ENCODE data around the gene MIF. TPM values are rescaled to one million over a fixed set of nuclear protein-coding genes. Genes with fewer than 3 reads are reported as not detected.

Gene MIF
- total RNA-seq (2022; extraction: Qiagen RNA extraction), result 487 to 986 TPM (median 932 TPM) in 5 replicates

GRCh38 chr22:23893945-23894709 is at the start of gene MIF:
TSS of gene MIF (plus strand) at chr22:23894383. CDS start at chr22:23894475, 92 bp downstream.

GRCh38 chr22:23857606-23858483 is 36.3 kb upstream of the MIF start, which contains the start of gene SLC2A11:
TSS of gene SLC2A11 (plus strand) at chr22:23857875. CDS start at chr22:23858000, 125 bp downstream.

Other genes with a start within 250 kb of the MIF start
- gene RGL4, start 203.4 kb upstream of the MIF start, total RNA-seq (2022; extraction: Qiagen RNA extraction), result not detected in 5 replicates
- gene ZNF70, start 143.3 kb upstream of the MIF start, total RNA-seq (2022; extraction: Qiagen RNA extraction), result 0.91 to 1.4 TPM (median 1.0 TPM) in 5 replicates
- 0.74 to 1.0 TPM (median 0.77 TPM) in 5 replicates for gene VPREB3, start 140.0 kb upstream of the MIF start, total RNA-seq (2022; extraction: Qiagen RNA extraction)
- not detected in 5 replicates for gene C22orf15, start 131.4 kb upstream of the MIF start, total RNA-seq (2022; extraction: Qiagen RNA extraction)
- 78.0 to 199 TPM (median 189 TPM) in 5 replicates for gene CHCHD10, start 126.4 kb upstream of the MIF start, total RNA-seq (2022; extraction: Qiagen RNA extraction)
- 0.13 to 0.29 TPM (median 0.18 TPM) in 5 replicates for gene MMP11, start 121.5 kb upstream of the MIF start, total RNA-seq (2022; extraction: Qiagen RNA extraction)
- 50.3 to 55.9 TPM (median 53.2 TPM) in 5 replicates for gene SMARCB1, start 107.4 kb upstream of the MIF start, total RNA-seq (2022; extraction: Qiagen RNA extraction)
- 0.42 to 0.74 TPM (median 0.59 TPM) in 5 replicates for gene DERL3, start 55.4 kb upstream of the MIF start, total RNA-seq (2022; extraction: Qiagen RNA extraction)
- 8.9 to 10.5 TPM (median 9.9 TPM) in 5 replicates for gene SLC2A11, start 36.5 kb upstream of the MIF start, total RNA-seq (2022; extraction: Qiagen RNA extraction)
- gene GSTT2B, start 66.8 kb downstream of the MIF start, total RNA-seq (2022; extraction: Qiagen RNA extraction), result 0.15 to 0.48 TPM (median 0.34 TPM) in 5 replicates
- gene DDTL, start 72.5 kb downstream of the MIF start, total RNA-seq (2022; extraction: Qiagen RNA extraction), result 1.3 to 1.8 TPM (median 1.7 TPM) in 5 replicates
- gene DDT, start 80.1 kb downstream of the MIF start, total RNA-seq (2022; extraction: Qiagen RNA extraction), result 114 to 185 TPM (median 157 TPM) in 5 replicates
- gene GSTT2, start 85.8 kb downstream of the MIF start, total RNA-seq (2022; extraction: Qiagen RNA extraction), result 0.27 TPM in 1 of 5 replicates, not detected in the others
- gene GSTT4, start 111.1 kb downstream of the MIF start, total RNA-seq (2022; extraction: Qiagen RNA extraction), result not detected in 5 replicates
- gene CABIN1, start 116.9 kb downstream of the MIF start, total RNA-seq (2022; extraction: Qiagen RNA extraction), result 28.4 to 38.5 TPM (median 35.0 TPM) in 5 replicates

Data from A549 treated with AZD2906 at 1 μM for 4 hours (cell line).